SK-N-SH (cell line): ENCODE results near the gene TACR3.

ENCODE experiments used
- CTCF ChIP-seq: fragments of 200-600 bp; sonication (generic); IDR thresholded peaks from 2 replicates; pipeline ENCODE4 v1.6.1; 2017; ENCODE audit warnings: antibody characterized with exemption, mild to moderate bottlenecking, moderate library complexity
- EP300 ChIP-seq, 2 experiments: IDR thresholded peaks; 2 replicates each; pipeline versions ENCODE4 v1.4.0 to v1.6.1; 2012; ENCODE audit warnings: borderline replicate concordance in 1 of 2, low read depth in 1 of 2, low read length in 1 of 2
- JUND ChIP-seq: IDR thresholded peaks from 2 replicates; pipeline ENCODE4 v1.4.0; 2012
- POLR2AphosphoS5 ChIP-seq: IDR thresholded peaks from 2 replicates; pipeline ENCODE4 v1.6.1; 2012; ENCODE audit warnings: low read depth, low read length
- REST ChIP-seq: IDR thresholded peaks from 2 replicates; pipeline ENCODE4 v1.6.1; 2012; ENCODE audit warnings: mild to moderate bottlenecking, low read depth, low read length, moderate library complexity
- RXRA ChIP-seq: IDR thresholded peaks from 2 replicates; pipeline ENCODE4 v1.4.0; 2012; ENCODE audit warnings: low read depth, mild to moderate bottlenecking, borderline replicate concordance
- SMC3 ChIP-seq: IDR thresholded peaks from 2 replicates; pipeline ENCODE4 v1.6.1; 2012; ENCODE audit warnings: low read depth, low read length, improper control_type of control experiment
- TAF1 ChIP-seq: IDR thresholded peaks from 2 replicates; pipeline ENCODE4 v1.6.1; 2012; ENCODE audit warnings: low read depth, mild to moderate bottlenecking, low read length, moderate library complexity, borderline replicate concordance
- TCF12 ChIP-seq: IDR thresholded peaks from 2 replicates; pipeline ENCODE4 v1.4.0; 2012
- TF ChIP-seq, protein P1 (sequence below): IDR thresholded peaks from 2 replicates; pipeline ENCODE4; 2012

DNA sequence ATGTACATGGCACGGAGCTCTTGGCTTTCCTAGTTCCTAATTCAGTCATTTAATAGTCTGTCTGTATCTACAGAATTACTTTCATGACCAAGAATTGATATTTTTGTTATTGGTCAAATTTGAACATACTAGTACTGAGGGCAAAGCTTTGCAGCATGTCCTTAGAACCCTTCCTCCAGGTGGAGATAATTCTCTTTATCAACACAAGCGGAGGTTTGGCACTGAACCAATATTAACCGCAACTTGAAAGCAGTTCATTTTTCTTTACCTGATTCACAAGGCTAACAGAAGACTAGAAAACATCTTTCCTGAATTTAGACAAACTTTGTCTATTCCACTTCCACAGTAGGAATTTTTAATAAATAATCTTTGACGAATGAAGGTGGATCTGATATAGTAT, 73.8 kb downstream of the TACR3 start:
- TF ChIP-seq JUND (no peak), RXRA (no peak), SMC3 (no peak), CTCF (no peak), TAF1 (no peak), EP300 (IDR thresholded peaks at IDR 0.05; ENCODE audit: borderline replicate concordance in 1 of 2, low read depth in 1 of 2, low read length in 1 of 2) (no peak), TCF12 (no peak), POLR2AphosphoS5 (no peak), REST (no peak)
- TF ChIP-seq, protein P1, sequence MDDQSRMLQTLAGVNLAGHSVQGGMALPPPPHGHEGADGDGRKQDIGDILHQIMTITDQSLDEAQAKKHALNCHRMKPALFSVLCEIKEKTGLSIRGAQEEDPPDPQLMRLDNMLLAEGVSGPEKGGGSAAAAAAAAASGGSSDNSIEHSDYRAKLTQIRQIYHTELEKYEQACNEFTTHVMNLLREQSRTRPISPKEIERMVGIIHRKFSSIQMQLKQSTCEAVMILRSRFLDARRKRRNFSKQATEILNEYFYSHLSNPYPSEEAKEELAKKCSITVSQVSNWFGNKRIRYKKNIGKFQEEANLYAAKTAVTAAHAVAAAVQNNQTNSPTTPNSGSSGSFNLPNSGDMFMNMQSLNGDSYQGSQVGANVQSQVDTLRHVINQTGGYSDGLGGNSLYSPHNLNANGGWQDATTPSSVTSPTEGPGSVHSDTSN, result no peak
